Lung (tissue), 12 donors: ENCODE data around the gene MAL. TPM values are rescaled to one million over a fixed set of nuclear protein-coding genes. Genes with fewer than 3 reads are reported as not detected.

Source experiments
- ATAC-seq: fragments of 200-7000 bp; cut with Tn5 transposase; one replicate; pipeline ENCODE4 v1.9.1; 2020; ENCODE audit warnings: moderate number of reproducible peaks; ENCODE audit not compliant: insufficient read depth, low FRiP score
- DNase-seq, 3 donors: peaks; one replicate each; pipeline ENCODE4 v3.0.0-alpha.2; 2013 to 2017
- H3K27ac ChIP-seq, 2 donors: one replicate each; pipeline ENCODE4 v1.5.1; 2013; ENCODE audit warnings: mild to moderate bottlenecking in 2 of 2, moderate library complexity in 2 of 2, control low read depth in 1 of 2, inconsistent platforms in 1 of 2, low read depth in 1 of 2, low read length in 1 of 2
- H3K27me3 ChIP-seq, 3 donors: one replicate each; pipeline ENCODE4 v1.5.1; 2013; ENCODE audit warnings: low read length in 2 of 3; ENCODE audit not compliant: control insufficient read depth in 3 of 3, insufficient read depth in 3 of 3
- H3K36me3 ChIP-seq, 4 donors: one replicate each; pipeline ENCODE4 v1.5.1; 2013; ENCODE audit warnings: low read length in 4 of 4, mild to moderate bottlenecking in 1 of 4, moderate library complexity in 1 of 4; ENCODE audit not compliant: control insufficient read depth in 4 of 4, insufficient read depth in 4 of 4
- H3K4me1 ChIP-seq, 5 donors: one replicate each; pipeline ENCODE4 v1.5.1; 2013; ENCODE audit warnings: low read length in 5 of 5, mild to moderate bottlenecking in 2 of 5, moderate library complexity in 1 of 5; ENCODE audit not compliant: control insufficient read depth in 5 of 5, insufficient read depth in 5 of 5
- H3K4me3 ChIP-seq: one replicate; pipeline ENCODE4 v1.5.1; 2013; ENCODE audit warnings: mild to moderate bottlenecking, control low read depth, moderate library complexity
- H3K9ac ChIP-seq, 2 donors: one replicate each; pipeline ENCODE4 v1.5.1; 2013; ENCODE audit warnings: low read length in 2 of 2, control low read depth in 1 of 2; ENCODE audit not compliant: insufficient read depth in 1 of 2
- H3K9me3 ChIP-seq, 4 donors: one replicate each; pipeline ENCODE4 v1.5.1; 2013; ENCODE audit warnings: low read length in 3 of 4, mild to moderate bottlenecking in 1 of 4, moderate library complexity in 1 of 4; ENCODE audit not compliant: control insufficient read depth in 4 of 4, insufficient read depth in 3 of 4
- WGBS, 2 donors: extraction: QIAGEN DNeasy Blood & Tissue Kit; methylation state at CpG; one replicate each; pipeline ENCODE4 v1.1.7; 2013; 5-methylcytosine and 5-hydroxymethylcytosine counted together
- polyA plus RNA-seq, 2 donors: library from polyadenylated mRNA; stranded (reverse); fragments of 200-250 nt; gene quantifications; one replicate each; pipeline ENCODE4 v1.2.1, GENCODE V29; 2013
- total RNA-seq, 2 donors: library from RNA; depleted of rRNA in 1 of 2; stranded (reverse); fragments of >200 nt in 1 of 2; gene quantifications; one replicate each; pipeline ENCODE4 v1.2.1, GENCODE V29; 2014 to 2021
- TF ChIP-seq, protein P1 (sequence below): IDR thresholded peaks from 2 replicates; pipeline ENCODE4 v1.5.1; 2012; ENCODE audit warnings: mild to moderate bottlenecking; ENCODE audit errors: control extremely low read depth, extremely low read depth
- donor health status: control.
- donor health status: control.
- donor health status: Bipolar disorder and iron deficiency.
- donor health status: healthy.
- donor health status: DM: yes; HTN: yes; CAD: no.

The MAL gene
- total and polyA plus RNA-seq, 4 donors: 1.3 to 19.0 (median 10.5) TPM

DNA sequence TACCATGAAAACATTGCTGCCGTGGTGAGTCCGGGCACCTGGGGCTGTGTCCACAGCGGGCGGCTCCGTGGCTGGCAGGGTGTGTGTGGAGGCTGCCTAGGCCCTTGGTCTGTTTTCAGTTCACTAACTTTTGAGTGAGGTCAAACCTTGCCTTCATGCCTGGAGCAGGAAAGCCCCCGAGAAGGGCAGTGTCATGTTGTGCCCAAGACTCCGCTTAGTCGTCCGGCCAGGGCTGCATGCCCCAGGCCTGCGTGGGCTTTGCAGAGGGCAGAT, 24.1 kb downstream of the MAL start:
- H3K27me3 ChIP-seq: no peaks in the 10 kb centered on the region
- no peak overlapping the region for H3K9ac ChIP-seq
- H3K27ac ChIP-seq: no peak overlapping the region

DNA sequence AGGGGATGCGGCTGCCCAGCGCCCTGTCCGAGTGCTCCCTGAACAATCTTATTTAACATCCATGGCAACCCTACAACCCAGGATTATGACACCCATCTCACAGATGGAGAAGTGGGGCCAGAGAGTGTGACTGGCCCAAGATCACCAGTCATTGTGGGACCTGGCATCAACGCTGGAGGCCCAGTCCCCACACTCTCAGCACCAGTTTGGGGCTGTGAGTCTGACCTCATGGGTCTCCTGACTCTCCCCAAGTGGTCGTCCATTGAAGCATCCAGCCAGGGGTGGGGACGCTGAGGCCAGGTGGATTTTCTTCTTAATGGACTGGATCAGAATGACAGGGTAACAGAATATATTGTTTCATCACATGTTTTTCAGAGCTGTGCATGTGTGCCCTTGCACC, 24.5 kb downstream of the MAL start:
- Histone ChIP-seq H3K9me3 (peaks cover 0 to 2% (median 0%) of the 10 kb centered on the region in 4 donors), H3K4me1 (peaks cover 0 to 18% (median 10%) of the 10 kb centered on the region in 5 donors), H3K27ac (no peak overlapping the region), H3K27me3 (no peaks in the 10 kb centered on the region), H3K36me3 (no peaks in the 10 kb centered on the region), H3K9ac (no peak overlapping the region), H3K4me3 (no peak overlapping the region)
- DNase-seq (no peak), ATAC-seq (no peak)
- WGBS, 2 donors: 90 to 91% methylated on average over 6 of the region's 6 CpGs
- TF ChIP-seq, protein P1, sequence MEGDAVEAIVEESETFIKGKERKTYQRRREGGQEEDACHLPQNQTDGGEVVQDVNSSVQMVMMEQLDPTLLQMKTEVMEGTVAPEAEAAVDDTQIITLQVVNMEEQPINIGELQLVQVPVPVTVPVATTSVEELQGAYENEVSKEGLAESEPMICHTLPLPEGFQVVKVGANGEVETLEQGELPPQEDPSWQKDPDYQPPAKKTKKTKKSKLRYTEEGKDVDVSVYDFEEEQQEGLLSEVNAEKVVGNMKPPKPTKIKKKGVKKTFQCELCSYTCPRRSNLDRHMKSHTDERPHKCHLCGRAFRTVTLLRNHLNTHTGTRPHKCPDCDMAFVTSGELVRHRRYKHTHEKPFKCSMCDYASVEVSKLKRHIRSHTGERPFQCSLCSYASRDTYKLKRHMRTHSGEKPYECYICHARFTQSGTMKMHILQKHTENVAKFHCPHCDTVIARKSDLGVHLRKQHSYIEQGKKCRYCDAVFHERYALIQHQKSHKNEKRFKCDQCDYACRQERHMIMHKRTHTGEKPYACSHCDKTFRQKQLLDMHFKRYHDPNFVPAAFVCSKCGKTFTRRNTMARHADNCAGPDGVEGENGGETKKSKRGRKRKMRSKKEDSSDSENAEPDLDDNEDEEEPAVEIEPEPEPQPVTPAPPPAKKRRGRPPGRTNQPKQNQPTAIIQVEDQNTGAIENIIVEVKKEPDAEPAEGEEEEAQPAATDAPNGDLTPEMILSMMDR: no peak

More for the DNA sequence above, 24.1 kb downstream of the MAL start:
- 95% methylated on average over 10 of the region's 10 CpGs for WGBS, 2 donors
- peaks cover 0 to 2% (median 0%) of the 10 kb centered on the region in 4 donors for H3K9me3 ChIP-seq
- ATAC-seq: no peak
- H3K36me3 ChIP-seq: no peaks in the 10 kb centered on the region
- peaks cover 0 to 18% (median 10%) of the 10 kb centered on the region in 5 donors for H3K4me1 ChIP-seq
- TF ChIP-seq, protein P1: no peak
- no peak for DNase-seq
- H3K4me3 ChIP-seq: no peak overlapping the region

DNA sequence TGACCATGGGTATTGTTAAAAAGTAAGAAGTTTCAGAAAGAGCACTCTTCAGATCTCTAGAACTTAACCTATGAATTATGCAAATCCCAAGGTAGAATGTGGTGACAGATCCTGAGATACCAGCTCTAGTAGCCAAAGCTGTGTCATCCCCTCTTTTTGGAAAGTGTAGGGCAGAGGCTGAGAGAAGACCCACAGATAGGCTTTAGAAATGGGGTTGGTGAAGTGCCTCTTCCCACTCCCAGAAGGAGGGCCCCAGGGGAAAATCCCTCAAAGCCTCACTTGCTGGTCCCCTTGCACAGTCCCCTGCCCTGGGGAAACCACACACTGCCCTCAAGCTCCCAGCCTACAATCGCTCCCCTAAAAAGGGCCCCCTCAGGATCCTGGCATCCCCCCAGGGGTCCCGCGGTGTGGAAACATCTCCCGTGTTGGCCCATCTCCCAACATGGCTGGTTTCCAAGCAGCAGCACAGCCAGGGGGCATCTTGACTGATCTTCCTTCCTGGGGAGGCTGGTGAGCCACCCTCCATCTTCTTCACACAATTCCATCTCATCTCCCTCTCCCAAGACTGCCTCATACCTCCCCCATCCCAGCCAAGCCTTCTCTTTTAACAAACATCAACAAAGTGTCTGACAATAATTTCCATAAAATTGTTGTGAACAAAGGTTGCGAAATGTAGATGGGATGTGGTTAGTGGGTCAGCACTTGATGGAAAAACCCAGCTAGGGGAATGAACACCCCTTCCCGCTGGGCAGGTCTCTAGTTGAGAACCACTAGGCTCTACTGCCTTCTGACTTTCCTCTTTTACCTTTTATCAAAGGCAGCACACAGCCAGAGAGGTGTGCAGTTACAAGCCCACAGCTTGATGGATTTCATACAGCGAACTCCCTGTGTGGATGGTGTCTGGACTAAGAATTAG, 25.1 kb downstream of the MAL start:
- Histone ChIP-seq H3K27ac (no peak overlapping the region), H3K36me3 (no peaks in the 10 kb centered on the region), H3K9me3 (peaks cover 0 to 2% (median 0%) of the 10 kb centered on the region in 4 donors), H3K4me1 (peaks cover 0 to 18% (median 10%) of the 10 kb centered on the region in 5 donors), H3K27me3 (no peaks in the 10 kb centered on the region), H3K4me3 (no peak overlapping the region), H3K9ac (no peak overlapping the region)
- ATAC-seq (no peak), DNase-seq (peak; percentile 29 to 55 (median 41))
- 49 to 62% methylated on average over 7 of the region's 7 CpGs for WGBS, 2 donors
- TF ChIP-seq, protein P1: no peak
